ENCODE measurements around the gene NOC3L.
A peak's percentile ranks its signal among the peaks of the same experiment; 100 is the strongest.
"Not testable (repeated sequence)": the region's sequence is repeated elsewhere in the genome, so short reads cannot be mapped to it uniquely, and the experiment has no call there.

The NOC3L gene

GRCh38 chr10:94403380-94404213 lies 40.9 kb upstream of the NOC3L start:
- in situ Hi-C loops (cut with MboI; ENCODE audit: low pct_unique_long_range_greater_than_20kb, low sequenced_read_pairs, unreplicated experiment), result no loop called here
- DNase-seq (ENCODE audit: low spot score), result peak; percentile 82

DNA sequence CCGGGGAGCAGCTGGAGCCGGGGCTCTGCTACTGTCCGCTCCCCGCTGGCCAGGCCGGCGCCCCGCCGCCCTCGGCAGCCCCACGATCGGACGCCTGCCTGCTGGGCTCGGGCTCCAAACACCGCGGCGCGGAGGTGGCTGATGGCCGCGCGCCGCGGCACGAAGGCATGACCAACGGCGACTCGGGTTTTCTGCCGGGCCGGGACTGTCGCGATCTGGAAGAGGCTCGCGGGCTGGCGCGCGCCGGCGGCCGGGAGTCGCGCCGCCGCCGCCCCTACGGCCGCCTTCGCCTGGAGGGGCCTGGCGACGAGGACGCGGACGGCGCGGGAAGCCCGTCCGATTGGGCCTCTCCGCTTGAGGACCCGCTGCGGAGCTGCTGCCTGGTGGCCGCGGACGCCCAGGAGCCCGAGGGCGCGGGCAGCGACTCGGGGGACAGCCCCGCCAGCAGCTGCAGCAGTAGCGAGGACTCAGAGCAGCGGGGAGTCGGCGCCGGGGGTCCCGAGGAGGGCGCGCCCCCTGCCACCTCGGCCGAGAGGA lies 40.2 kb upstream of the NOC3L start:
- peak; percentile 72 for DNase-seq (ENCODE audit: low spot score)
- in situ Hi-C loops (cut with MboI; ENCODE audit: low pct_unique_long_range_greater_than_20kb, low sequenced_read_pairs, unreplicated experiment), result no loop called here
- TF ChIP-seq CTCF (IDR thresholded peaks at IDR 0.05; ENCODE audit: extremely low read depth, insufficient read depth, missing control alignments), result no peak

More at GRCh38 chr10:94403380-94404213, 40.9 kb upstream of the NOC3L start:
- no peak for TF ChIP-seq CTCF (IDR thresholded peaks at IDR 0.05; ENCODE audit: extremely low read depth, insufficient read depth, missing control alignments)

DNA sequence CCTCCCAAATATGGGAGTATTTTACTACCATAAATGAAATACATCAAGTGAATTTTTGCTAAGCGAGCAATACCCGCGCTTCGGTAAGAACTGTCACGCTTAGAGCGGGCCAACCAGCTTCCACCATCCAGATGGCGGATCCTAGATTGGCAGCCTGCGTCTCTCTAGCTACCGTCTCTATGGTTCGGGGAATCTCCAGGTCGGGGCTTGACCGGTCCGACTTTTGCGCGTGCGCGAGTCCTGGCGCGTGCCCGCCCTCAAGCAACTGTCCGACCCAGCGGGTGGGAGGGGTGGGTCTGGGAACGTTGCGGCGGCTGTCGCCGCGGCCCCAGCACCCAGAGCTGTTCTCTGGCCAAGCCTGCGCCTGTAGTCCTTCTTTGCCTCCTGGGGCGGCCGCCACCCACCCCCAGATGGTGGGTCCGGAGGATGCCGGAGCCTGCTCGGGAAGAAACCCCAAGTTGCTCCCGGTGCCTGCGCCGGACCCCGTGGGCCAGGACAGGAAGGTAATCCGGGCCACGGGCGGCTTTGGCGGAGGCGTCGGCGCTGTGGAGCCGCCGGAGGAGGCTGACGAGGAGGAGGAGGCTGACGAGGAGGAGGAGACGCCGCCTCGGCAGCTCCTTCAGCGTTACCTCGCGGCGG lies 39.6 kb upstream of the NOC3L start, which contains the start of gene TBC1D12:
TBC1D12 (plus strand) TSS at position 338 of the 639 bp plus-strand sequence; CDS start at position 411, 73 bp downstream.
- peak; percentile 93 for DNase-seq (ENCODE audit: low spot score)
- TF ChIP-seq CTCF (IDR thresholded peaks at IDR 0.05; ENCODE audit: extremely low read depth, insufficient read depth, missing control alignments), result no peak
- in situ Hi-C loops (cut with MboI; ENCODE audit: low pct_unique_long_range_greater_than_20kb, low sequenced_read_pairs, unreplicated experiment), result no loop called here

DNA sequence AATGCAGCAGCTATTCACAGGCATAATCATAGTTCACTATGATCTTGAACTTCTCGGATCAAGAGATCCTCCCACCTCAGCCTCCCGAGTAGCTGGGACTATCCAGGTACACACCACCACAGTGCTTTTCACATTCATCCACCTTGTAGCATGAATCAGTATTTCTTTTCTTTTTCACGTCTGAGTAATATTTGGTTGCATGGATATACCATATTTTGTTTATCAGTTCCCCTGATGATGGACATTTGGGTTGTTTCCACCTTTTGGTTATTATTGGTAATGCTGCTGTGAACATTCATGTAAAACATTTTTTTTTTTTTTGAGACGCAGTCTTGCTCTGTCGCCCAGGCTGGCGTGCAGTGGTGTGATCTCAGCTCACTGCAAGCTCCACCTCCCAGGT lies 36.0 kb upstream of the NOC3L start:
- no peak for TF ChIP-seq CTCF (IDR thresholded peaks at IDR 0.05; ENCODE audit: extremely low read depth, insufficient read depth, missing control alignments)
- no peak for DNase-seq (ENCODE audit: low spot score)
- in situ Hi-C loops (cut with MboI; ENCODE audit: low pct_unique_long_range_greater_than_20kb, low sequenced_read_pairs, unreplicated experiment), result no loop called here

DNA sequence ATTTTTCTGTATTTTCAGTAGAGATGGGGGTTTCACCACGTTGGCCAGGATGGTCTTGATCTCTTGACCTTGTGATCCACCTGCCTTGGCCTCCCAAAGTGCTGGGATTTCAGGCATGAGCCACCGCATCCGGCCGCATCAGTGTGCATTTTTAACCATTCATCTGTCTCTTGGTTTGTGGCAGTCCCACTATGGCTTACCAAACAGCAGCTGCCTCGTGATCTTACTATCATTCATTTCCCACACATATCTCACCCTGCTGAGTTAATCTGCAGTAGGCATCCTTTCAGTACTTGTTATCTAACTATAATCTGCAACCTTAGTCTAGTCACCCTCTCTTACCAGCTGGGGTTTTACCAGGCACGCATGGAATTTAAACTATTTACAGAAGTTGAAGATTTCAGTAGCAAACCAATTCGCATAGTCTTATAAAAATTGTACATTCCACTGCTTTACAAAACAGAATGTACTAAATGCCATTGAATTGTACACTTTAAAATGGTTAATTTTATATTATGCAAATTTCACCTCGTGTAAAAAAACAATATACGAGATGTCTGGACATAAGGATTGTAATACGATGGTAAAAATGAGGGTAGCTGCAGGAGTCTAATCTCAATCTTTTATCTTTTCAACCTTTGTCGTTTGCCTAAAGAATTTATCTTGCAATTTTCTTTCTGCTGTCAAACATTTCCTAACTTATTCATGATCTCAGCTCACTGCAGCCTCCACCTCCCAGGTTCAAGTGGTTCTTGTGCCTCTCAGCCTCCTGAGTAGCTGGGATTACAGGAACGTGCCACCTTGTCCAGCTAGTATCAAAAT lies 35.0 kb upstream of the NOC3L start:
- TF ChIP-seq CTCF (IDR thresholded peaks at IDR 0.05; ENCODE audit: extremely low read depth, insufficient read depth, missing control alignments), result no peak
- in situ Hi-C loops (cut with MboI; ENCODE audit: low pct_unique_long_range_greater_than_20kb, low sequenced_read_pairs, unreplicated experiment), result no loop called here
- no peak for DNase-seq (ENCODE audit: low spot score)

DNA sequence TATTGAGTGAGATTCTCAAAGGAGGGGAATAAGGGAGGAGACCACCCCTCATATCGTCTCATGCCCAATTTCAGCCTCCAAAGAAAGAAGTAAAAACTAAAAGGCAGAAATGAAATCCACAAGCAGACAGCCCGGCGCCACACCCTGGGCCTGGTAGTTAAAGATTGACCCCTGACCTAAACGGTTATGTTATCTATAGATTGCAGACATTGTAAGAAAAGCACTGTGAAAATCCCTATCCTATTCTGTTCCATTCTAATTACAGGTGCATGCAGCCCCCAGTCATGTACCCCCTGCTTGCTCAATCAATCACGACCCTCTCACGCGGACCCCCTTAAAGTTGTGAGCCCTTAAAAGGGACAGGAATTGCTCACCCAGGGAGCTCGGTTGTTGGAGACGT lies 29.4 kb upstream of the NOC3L start:
- DNase-seq (ENCODE audit: low spot score); in situ Hi-C loops (cut with MboI; ENCODE audit: low pct_unique_long_range_greater_than_20kb, low sequenced_read_pairs, unreplicated experiment): not testable (repeated sequence)

DNA sequence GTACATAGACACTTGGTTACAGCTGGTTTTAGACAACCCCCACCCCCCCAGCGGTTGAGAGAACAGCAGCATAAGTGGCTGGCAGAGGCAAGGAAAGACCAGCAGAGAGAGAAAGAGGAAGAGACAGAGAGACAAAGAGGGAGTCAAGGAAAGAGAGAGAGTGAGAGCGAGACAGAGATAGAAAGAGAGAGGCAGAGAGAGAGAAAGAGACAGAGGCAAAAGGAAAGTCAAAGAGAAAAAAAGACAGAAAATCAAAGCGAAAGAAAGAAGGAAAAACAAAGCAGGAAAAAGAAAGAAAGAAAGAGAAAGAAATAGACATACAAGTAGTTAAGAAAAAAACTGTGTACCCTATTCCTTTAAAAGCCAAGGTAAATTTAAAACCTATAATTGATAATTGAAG lies 23.0 kb upstream of the NOC3L start:
- in situ Hi-C loops (cut with MboI; ENCODE audit: low pct_unique_long_range_greater_than_20kb, low sequenced_read_pairs, unreplicated experiment), result not testable (repeated sequence)

More for the DNA sequence above, 23.0 kb upstream of the NOC3L start:
- not testable (repeated sequence) for DNase-seq (ENCODE audit: low spot score)
